ENCODE measurements around the gene MAD1L1. TPM values are rescaled to one million over a fixed set of nuclear protein-coding genes. Genes with fewer than 3 reads are reported as not detected.

Gene MAD1L1
- total RNA-seq, 1 experiment from 2014 or later: 46.7 TPM

DNA sequence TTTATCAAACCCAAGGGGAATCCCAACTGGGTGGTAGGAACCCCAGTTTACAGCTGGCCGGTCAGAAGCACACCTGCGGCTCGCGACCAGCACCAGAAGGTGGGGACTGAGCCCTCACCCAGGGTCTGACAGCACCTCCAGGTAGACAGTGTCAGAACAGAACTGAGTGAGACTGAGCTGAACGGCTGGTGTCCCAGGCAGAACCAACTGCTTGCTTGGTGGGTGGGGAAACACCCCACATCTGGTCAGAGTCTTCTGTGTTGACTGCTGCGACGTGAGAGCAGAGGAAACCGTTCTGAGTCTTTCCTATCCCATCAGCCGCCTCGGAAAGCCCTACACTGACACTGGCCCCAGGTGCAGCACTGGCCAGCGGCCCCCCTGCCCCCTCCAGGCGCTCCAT lies 160.7 kb downstream of the MAD1L1 start:
- DNase-seq (ENCODE audit: low spot score): no peak
- BruUV-seq (replicated peaks): no TSS peak
- POLR2A ChIA-PET (ENCODE audit: low non-redundant PET): no interaction called here
- Histone ChIP-seq H3K9me3 (ENCODE audit: low read depth, low read length, poor library complexity, severe bottlenecking) (no peaks in the 10 kb centered on the region), H3K4me1 (ENCODE audit: insufficient read depth, low read length, poor library complexity, severe bottlenecking) (peaks cover 7% of the 10 kb centered on the region), H3K36me3 (ENCODE audit: insufficient read depth, low read length, poor library complexity, severe bottlenecking) (no peaks in the 10 kb centered on the region), H3K27ac (ENCODE audit: low read depth, low read length, poor library complexity, severe bottlenecking) (no peak overlapping the region), H3K27me3 (replicated peaks; ENCODE audit: insufficient read depth, low read depth, low read length, poor library complexity) (no peaks in the 10 kb centered on the region), H3K4me3 (ENCODE audit: low read depth, low read length, poor library complexity, severe bottlenecking) (no peak overlapping the region)
- CTCF ChIA-PET: no interaction called here
- TF ChIP-seq EZH2 (IDR thresholded peaks at IDR 0.05; ENCODE audit: borderline replicate concordance, low read depth, low read length, poor library complexity, severe bottlenecking): no peak
- TF ChIP-seq, protein P1, sequence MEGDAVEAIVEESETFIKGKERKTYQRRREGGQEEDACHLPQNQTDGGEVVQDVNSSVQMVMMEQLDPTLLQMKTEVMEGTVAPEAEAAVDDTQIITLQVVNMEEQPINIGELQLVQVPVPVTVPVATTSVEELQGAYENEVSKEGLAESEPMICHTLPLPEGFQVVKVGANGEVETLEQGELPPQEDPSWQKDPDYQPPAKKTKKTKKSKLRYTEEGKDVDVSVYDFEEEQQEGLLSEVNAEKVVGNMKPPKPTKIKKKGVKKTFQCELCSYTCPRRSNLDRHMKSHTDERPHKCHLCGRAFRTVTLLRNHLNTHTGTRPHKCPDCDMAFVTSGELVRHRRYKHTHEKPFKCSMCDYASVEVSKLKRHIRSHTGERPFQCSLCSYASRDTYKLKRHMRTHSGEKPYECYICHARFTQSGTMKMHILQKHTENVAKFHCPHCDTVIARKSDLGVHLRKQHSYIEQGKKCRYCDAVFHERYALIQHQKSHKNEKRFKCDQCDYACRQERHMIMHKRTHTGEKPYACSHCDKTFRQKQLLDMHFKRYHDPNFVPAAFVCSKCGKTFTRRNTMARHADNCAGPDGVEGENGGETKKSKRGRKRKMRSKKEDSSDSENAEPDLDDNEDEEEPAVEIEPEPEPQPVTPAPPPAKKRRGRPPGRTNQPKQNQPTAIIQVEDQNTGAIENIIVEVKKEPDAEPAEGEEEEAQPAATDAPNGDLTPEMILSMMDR (conservative IDR thresholded peaks at IDR 0.05; ENCODE audit: low read depth, low read length): no peak
- intact Hi-C loops (cut with micrococcal nuclease; ENCODE audit: unreplicated experiment): no loop called here

DNA sequence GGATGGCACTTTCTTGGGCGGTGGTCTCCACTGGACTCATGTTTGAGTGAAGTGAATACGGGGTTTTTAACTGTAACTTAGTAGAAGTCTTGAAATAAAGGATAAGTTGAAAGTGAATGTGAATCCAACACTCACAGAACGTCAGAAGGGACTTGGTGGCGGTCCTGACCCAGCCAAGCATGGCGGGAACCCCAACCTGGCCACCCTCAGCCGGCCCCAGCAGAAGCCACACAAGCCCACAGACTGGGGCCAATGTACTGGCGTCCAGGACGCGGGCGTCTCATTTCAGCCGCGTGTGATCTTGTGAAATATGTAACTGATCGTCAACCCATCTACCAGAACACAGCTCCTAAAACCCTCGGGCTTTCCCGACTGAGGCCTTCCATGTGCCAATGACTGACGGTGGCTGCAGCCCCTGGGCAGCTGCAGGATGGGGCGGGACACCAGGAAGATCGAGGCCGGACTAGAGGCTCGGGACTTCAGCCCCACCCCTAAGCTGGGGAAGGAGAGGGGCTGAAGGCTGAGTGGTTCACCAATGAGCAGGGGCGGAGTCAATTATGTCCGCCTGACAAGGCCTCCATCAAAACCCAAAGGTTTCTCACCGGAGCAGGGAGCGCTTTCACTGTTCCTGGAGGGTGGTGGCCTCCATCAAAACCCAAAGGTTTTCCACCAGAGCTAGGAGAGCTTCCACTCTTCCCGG lies 161.5 kb downstream of the MAD1L1 start:
- Histone ChIP-seq H3K4me3 (ENCODE audit: low read depth, low read length, poor library complexity, severe bottlenecking) (no peak overlapping the region), H3K4me1 (ENCODE audit: insufficient read depth, low read length, poor library complexity, severe bottlenecking) (peaks cover 7% of the 10 kb centered on the region), H3K9me3 (ENCODE audit: low read depth, low read length, poor library complexity, severe bottlenecking) (no peaks in the 10 kb centered on the region), H3K27ac (ENCODE audit: low read depth, low read length, poor library complexity, severe bottlenecking) (no peak overlapping the region), H3K36me3 (ENCODE audit: insufficient read depth, low read length, poor library complexity, severe bottlenecking) (no peaks in the 10 kb centered on the region), H3K27me3 (replicated peaks; ENCODE audit: insufficient read depth, low read depth, low read length, poor library complexity) (no peaks in the 10 kb centered on the region)
- no TSS peak for BruUV-seq (replicated peaks)
- ChIA-PET POLR2A (ENCODE audit: low non-redundant PET) (no interaction called here), CTCF (no interaction called here)
- intact Hi-C loops (cut with micrococcal nuclease; ENCODE audit: unreplicated experiment): no loop called here
- TF ChIP-seq, protein P1 (conservative IDR thresholded peaks at IDR 0.05; ENCODE audit: low read depth, low read length): no peak
- no peak for TF ChIP-seq EZH2 (IDR thresholded peaks at IDR 0.05; ENCODE audit: borderline replicate concordance, low read depth, low read length, poor library complexity, severe bottlenecking)
- DNase-seq (ENCODE audit: low spot score): no peak

DNA sequence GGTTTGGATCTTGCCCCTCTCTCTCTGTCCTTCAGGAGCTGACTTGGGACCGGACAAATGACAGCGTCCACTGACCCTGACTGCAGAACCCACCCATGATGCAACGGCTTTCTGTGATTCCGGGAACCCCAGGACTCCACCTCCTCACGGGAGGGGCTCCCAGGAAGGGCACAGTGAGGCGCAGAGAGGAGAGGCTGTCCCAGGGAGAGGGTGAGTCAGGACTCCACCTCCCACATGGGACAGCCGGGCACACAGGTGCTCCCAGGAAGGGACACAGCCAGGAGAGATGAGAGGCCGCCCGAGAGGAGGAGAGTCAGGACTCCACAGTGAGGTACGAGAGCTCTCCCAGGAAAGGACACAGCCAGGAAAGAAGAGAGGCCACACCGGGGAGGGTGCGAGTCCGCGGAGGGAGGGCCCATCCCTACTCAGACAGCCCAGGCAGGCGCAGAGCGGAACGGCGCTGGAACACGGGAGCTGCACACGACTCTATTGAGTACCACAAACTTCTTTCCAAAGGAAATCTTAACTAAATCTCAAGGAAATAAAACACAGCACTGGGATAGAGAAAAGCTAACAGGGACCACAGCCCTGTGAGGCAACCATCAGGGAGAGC lies 162.5 kb downstream of the MAD1L1 start:
- H3K36me3 ChIP-seq (ENCODE audit: insufficient read depth, low read length, poor library complexity, severe bottlenecking): no peaks in the 10 kb centered on the region
- no TSS peak for BruUV-seq (replicated peaks)
- H3K27ac ChIP-seq (ENCODE audit: low read depth, low read length, poor library complexity, severe bottlenecking): peak overlapping the region; percentile 42
- no peak for DNase-seq (ENCODE audit: low spot score)
- H3K9me3 ChIP-seq (ENCODE audit: low read depth, low read length, poor library complexity, severe bottlenecking): no peaks in the 10 kb centered on the region
- CTCF ChIA-PET: no interaction called here
- no peak for TF ChIP-seq EZH2 (IDR thresholded peaks at IDR 0.05; ENCODE audit: borderline replicate concordance, low read depth, low read length, poor library complexity, severe bottlenecking)
- TF ChIP-seq, protein P1 (conservative IDR thresholded peaks at IDR 0.05; ENCODE audit: low read depth, low read length): no peak
- H3K4me1 ChIP-seq (ENCODE audit: insufficient read depth, low read length, poor library complexity, severe bottlenecking): peaks cover 7% of the 10 kb centered on the region
- intact Hi-C loops (cut with micrococcal nuclease; ENCODE audit: unreplicated experiment): no loop called here
- POLR2A ChIA-PET (ENCODE audit: low non-redundant PET): no interaction called here
- no peaks in the 10 kb centered on the region for H3K27me3 ChIP-seq (replicated peaks; ENCODE audit: insufficient read depth, low read depth, low read length, poor library complexity)
- no peak overlapping the region for H3K4me3 ChIP-seq (ENCODE audit: low read depth, low read length, poor library complexity, severe bottlenecking)
